Skin of body (tissue), 2 donors: ENCODE data around the gene DOK6. TPM values are rescaled to one million over a fixed set of nuclear protein-coding genes. Genes with fewer than 3 reads are reported as not detected.
A peak's percentile ranks its signal among the peaks of the same experiment; 100 is the strongest.
"Not testable (repeated sequence)": the region's sequence is repeated elsewhere in the genome, so short reads cannot be mapped to it uniquely, and the experiment has no call there.

ENCODE experiments used
- DNase-seq: peaks from one replicate; lab custom pipeline; 2025; lab: John Stamatoyannopoulos, UW
- total RNA-seq: library from RNA; depleted of rRNA; stranded (reverse); fragments of >200 nt; gene quantifications from one replicate; pipeline ENCODE4 v1.2.3, GENCODE V29; 2014

The DOK6 gene
- total RNA-seq, 1 donor from 2014 or later, result 7.0 TPM

DNA sequence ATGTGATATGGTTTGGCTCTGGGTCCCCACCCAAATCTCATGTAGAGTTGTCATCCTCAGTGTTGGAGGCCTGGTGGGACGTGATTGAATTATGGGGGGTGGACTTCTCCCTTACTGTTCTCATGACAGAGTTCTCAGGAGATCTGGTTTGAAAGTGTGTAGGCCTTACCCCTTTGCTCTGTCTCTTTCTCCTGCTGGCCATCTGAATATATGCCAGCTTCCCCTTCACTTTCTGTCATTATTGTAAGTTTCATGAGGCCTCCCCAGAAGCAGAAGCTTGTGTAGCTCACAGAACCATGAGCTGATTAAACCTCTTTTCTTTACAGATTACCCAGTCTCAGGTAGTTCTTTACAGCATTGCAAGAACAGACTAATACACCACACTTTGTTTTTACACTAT lies 222.3 kb downstream of the DOK6 start:
- no peak for DNase-seq

DNA sequence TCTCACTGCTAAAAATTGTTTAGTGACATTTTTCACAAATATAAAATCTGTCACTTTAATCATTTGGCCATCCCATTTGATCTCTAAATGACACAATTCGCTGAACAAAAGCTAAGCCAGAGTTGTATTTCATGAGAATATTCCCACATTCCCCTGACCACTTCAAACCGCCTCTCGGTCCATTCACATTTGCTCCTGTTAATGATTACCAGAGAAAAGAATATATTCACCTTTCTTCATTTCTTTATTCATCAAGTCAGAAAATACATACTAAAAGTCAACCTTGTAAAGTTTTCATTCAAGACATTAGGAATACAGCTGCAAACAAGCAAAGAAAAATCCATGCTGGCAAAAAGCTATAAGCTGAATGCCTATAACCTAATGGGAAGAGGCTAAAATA lies 225.5 kb downstream of the DOK6 start:
- no peak for DNase-seq

DNA sequence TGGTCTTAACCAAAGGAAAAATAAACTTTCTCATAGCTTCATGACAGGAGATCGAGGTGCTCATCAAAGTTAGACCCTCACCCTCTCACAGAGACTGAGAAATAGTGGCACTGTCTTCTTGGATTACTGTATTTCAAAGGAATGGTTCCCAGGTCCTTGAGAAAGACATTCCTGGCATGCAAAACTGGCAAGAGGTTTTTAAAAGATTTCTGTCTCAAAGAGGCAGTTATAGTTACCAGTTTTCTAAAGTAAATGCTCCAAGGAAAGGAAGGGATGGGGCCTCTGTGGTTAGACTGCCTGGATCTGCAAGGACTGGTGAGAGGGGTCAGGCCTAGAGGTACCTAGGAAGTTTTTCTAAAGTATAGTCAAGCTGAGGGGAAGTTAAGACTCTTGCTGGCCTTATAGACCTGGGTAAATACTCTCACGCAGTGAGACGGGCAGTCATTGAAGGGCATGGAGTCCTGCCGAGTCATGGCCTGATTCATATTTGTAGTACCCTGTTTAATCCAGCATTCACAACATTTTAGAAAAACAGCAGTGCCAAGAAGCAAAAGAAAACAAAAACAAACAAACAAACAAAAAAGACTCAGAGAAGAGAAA lies 226.1 kb downstream of the DOK6 start:
- no peak for DNase-seq

DNA sequence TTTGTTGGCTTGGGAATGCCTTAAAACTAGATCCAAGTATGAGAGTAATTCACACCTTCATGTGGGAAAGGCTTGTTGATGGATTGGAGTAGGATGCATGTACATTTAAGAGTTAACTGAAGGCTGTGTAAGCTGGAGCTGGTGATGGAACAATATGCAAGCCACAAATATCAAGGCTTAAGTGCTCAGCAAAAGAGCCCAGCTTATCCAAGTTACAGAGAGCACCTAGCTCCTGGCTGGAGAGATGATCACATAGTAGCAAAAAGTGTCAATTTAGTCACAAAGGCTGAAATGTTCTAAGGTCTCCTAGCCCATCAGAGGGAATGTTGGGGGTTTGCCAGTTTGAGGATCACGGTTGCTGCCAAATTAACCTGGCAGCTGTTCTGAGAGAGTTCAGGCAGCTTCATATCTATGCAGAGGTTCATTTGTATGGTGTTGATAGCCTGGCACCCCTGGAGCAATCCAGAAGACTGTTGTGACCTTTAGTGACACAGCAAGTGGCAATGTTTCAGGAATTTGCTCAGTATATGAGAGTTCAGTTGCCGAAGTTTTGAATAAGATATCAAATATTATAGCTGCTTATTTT lies 228.2 kb downstream of the DOK6 start:
- DNase-seq, result no peak

DNA sequence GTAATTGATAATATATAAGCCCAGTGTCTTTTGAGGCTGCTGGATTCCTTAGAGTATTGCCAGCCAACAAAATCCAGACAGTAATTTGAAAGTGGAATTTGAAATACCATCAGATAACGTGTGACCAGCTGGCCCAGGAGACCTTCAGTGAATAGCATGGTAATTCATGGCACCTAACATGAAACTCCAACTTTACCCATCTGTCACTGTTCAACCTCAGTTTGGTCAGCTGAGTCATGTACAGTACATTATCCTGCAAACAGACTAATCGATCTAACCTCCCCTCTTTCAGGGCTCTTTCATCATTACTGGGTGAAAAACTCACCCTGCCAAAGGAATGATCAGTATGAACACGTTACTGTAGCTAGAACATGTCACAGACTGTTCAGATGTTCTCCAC lies 230.6 kb downstream of the DOK6 start:
- DNase-seq, result no peak

DNA sequence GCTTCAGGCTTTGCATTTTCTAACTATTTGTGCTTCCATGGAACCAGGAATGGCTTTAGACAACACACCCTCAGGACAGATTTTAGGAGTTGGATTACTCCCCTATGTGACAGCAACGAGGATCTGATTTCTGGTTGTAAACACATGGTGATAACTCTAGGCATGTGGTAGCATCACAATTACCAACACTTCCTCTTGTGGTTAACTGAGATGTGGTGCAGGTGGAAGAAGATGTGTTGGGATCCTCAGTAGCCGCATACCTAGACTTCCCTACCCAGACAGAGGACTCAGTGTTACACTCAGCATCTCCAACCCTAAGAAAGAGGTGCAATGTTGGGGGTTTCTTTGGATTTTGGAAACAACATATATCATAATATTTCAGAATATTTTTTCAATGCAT lies 234.8 kb downstream of the DOK6 start:
- DNase-seq, result no peak

DNA sequence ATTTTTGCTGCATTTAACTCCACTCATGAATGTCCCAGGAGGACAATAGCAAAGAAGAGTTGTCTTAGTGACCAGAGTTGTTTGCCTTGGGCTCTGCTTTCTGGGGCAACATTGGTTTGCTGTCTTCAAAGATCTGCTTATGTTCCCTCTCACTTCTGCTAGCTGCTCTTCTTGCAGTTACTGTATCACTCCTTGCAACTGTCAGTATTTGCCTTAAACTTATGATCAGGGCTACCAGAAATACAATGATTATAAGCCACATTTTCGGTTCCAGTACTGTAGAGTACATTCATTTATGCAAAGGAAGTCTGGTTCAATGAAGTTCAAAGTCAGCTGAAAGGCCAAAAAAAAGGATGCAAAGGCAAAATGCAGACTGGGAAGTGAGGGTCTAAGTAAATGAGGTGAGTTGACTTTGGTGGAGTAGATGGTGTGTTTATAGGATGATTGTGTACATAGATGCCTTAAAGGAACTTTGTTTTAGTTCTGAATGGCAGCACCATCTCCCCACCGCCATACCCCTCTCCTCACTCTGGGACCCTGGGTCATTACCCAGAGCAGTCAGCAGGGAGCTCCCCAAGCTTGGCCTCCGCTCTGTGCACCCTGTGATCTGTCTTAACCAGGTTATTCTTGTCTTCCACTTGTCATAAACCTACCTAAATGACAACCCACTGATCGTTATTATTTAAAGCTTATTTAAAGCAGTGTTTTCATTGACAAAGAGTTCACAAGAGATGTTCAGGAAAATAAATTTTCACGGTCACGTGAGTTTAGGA lies 236.0 kb downstream of the DOK6 start:
- DNase-seq, result no peak

DNA sequence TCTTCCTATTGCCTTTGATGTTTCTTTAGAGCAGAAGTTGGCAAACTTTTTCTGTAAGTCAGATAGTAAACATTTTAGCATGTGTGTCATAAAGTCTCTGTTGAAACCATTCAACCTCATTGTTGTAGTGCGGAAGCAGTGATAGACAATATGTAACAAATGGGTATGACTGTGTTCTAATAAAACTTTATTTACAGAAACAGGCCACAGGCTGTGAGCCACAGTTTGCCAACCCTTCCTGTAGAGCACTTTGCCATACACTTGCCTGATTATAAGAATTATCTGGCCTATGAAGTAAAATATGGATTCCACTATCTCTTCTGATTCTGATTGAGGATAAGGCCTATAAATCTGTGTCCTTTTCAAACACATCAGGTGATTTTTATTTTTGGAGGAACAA lies 237.4 kb downstream of the DOK6 start:
- DNase-seq, result no peak

DNA sequence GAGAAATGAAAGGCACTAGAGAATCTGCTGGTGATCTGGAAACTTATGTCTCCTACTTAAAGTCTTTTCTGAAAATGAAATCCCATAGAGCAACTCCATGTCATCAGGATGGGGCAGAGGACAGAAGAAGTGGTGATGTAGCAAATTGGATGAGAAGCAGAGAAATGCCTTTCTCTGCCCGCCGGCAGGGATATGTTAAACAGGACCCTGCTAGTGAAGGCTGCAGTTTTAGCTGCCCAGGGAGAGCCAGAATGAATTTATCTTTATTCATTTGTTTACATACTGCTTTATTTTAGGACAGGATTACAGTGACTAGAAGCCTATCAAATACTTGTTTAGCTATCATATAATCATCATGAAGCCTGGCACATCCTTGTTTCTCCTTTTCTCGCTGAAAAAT lies 247.0 kb downstream of the DOK6 start:
- no peak for DNase-seq

DNA sequence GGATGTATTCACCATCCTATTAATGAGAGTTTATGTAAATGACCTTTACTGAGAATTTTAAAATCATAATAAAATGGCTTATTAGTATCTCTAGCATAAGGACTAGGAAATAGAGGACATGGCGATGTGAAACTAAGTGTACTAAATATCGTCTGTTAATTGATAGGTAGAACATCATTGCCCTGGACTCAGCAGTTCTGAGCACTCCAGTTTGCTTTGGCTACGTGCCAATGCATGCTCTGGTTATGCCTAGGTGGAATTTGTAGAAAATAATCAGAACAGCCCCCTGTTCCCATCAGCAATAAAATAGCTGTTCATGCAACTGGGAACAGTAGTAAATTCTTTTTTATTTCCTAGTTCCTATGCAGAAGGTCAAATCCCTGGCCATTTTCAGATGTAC lies 247.8 kb downstream of the DOK6 start:
- no peak for DNase-seq

DNA sequence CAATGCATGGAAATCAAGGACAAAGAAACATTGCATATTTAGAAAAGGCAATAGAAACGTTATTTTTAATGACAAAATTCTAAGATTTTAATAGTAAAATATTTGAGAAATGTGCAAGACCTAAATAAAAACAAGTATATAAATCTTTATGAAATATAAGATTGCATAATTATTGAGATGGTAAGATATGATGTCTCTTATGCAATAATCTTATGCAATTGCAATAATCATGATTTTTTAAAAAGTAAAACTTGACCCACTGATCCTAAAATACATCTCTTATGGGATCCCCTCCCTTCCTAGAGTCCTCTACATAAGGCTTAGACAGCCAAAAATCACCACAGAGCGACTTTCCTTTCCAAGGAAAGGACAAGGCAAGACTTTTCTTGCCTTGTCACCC lies 249.0 kb downstream of the DOK6 start:
- DNase-seq, result no peak

DNA sequence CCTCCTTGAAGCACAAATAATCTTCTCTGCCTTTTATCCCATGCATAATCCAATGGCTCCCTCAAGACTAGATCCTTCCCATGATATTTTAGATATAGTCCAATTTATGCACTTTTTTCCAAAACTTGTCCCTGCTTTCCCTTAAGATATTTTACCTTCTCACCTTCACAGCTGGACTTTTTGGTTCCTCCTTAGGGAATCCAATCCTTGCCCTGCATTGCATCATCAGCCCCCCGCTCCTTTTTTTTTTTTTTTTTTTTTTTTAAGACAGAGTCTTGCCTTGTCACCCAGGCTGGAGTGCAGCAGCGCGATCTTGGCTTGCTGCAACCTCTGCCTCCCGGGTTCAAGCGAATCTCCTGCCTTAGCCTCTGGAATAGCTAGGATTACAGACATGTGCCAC lies 250.6 kb downstream of the DOK6 start:
- DNase-seq, result no peak

DNA sequence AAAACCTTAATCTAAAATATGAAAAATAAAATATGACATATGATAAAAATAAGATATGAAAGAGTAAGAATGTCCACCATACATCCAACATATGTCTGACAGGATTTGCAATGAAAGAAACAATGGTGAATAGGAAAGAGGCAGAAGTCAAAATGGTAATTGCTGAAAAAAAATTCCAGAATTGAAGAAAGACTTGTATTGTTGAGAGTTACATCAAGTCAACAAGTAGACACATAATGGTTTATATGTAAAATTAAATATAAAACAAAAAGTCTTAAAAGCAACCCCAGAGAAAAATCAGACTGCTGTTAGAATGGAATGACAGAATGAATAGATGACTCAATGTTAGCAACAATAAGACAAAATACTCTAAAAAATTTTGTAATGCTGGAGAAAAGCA lies 255.1 kb downstream of the DOK6 start:
- no peak for DNase-seq

DNA sequence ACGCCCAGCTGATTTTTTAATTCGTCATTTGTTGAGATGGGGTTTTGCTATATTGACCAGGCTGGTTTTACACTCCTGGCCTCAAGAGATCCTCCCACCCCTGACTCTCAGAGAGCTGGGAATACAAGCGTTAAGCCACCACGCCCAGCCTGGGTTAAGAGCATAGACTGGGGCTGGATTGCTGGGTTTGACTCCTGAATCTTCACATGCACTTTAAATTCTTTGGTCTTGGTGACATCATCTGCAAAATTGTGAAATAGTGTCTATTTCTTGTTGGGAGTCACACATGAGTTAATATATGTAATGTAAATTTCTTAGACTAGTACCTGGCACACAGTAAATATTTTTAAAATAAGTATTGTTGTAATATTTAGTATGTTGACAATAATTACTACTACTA lies 257.4 kb downstream of the DOK6 start:
- no peak for DNase-seq

DNA sequence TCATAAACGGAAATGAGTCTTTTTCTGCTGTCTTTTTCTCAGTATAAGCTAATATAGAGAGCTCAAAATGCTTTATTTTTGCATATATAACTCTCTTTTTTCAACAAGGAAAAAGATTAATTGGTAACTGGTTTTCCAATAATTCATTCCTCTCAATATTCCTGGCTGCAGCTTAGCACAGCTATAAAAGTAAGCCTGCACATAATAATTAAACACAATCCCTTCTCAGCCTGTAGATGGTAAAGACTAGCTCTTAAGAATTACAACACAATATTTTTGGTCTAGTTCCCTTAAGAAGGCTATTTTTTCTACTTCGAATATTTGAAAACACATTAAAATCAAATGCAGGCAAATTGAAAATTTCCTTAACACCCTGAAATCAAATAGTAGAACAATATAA lies 258.0 kb downstream of the DOK6 start:
- DNase-seq, result peak; percentile 7

DNA sequence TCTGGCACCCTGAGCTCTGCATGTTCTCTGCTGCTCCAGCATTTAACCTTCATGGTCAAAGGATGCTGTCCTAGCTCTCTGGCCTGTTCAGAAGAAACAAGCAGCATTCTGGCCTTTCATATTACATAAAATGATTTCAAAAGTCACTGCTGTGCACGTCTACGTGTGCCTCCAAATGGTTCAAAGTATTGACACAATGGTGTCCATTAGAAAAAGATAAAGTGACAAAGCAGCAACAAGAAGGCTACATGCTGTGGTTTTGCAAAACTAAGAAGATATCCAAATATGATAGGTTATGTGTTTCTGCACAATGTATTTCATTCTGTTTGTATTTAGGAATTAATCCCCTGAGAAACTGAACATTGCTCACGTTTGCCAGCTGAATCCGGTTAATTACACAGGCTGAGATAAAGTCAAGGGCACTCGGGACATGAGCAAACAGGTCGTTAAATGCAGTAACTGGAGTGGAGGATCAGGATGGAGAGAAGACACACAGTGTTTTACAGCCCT lies 258.5 kb downstream of the DOK6 start:
- no peak for DNase-seq

DNA sequence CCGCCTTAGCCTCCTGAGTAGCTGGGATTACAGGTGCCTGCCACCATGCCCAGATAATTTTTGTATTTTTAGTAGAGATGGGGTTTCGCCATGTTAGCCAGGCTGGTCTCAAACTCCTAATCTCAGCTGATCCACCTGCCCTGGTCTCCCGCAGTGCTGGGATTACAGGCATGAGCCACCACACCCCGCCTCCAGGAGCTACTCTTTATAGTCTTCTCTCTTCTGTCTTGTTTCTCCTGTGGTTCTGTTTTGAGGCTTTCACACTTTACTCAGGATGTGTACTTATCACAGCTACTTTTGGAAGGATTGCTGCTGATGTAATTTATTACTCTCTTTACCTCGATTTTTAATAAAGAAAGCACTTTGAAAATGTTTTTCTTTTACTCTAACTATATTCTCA lies 261.4 kb downstream of the DOK6 start:
- DNase-seq, result not testable (repeated sequence)

DNA sequence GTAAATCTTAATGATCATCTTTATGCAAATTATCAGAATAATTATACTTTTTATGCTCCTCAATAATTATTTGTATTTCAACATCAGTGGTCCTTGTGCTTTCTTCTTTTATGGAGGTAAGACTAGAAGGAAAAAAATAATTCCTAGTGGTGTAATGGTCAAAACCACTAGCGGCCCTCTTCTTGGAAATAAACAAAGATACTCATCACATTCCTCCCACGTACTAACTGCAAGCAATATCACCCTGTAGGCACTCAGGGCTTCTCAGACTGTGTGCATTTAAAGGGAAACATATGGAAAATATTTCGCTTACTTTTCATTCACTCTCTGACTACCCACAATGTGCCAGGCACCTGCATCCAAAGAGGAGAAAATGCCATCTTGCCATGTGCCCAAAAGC lies 263.7 kb downstream of the DOK6 start:
- no peak for DNase-seq

DNA sequence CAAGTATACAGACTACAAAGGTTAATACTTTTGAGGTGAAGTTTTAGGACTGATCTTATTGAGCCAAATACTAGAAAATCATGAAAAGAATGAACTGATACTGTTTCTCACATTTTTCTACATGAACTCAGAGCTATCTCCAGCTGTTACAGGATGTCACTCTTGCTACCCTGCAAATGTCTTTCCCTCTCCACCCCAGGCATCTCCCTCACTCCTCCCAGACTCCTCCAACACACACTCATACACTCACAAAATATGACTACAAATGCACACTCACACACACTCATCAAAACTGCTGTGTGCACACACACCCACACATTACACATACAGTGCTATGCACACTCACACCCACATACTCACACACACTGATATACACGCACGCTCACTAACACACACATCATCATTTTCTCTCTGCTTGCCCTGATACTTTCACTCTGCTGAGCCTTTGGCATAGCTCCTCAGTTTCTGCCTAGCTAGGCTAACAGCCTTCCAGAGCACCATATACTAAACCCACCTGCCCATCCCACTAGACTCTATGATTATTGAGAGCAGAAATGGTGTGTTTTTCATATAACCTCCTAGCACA lies 273.7 kb downstream of the DOK6 start:
- no peak for DNase-seq

DNA sequence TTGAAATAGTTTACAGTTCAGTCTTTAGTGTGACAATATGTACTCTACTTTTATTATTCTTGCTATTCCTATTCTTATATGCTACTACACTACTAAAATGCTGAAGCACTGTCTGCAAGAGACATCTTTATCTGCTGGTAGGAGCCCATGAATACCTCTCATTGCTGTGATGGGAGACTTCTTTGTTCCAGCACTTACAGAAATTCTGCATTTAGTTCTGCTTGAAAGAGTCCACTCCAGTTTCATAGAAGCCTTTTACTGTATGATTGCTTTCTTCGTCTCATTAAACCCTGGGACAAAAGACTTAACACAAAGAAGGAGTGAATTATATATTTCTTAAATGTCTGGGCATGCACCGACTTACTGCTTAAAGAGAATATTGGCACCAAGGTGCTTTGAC lies 274.3 kb downstream of the DOK6 start:
- no peak for DNase-seq

DNA sequence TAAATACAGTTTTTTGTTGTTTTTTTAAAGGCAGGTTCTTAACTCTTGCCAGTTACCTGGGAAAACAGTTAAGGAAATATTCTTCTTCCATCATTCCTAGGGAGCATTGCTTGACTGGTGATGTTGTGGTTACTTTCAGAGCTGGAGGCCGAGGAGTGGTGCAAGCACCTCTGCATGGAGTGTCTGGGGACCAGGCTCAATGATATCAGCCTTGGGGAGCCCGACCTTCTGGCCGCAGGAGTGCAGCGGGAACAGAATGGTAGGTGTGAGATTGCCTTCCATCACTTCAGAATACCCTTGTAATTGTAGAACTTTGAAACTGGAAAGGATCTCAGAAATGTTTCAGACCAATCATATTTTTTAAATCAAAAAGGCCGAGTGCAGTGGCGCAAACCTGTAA lies 276.9 kb downstream of the DOK6 start:
- no peak for DNase-seq

DNA sequence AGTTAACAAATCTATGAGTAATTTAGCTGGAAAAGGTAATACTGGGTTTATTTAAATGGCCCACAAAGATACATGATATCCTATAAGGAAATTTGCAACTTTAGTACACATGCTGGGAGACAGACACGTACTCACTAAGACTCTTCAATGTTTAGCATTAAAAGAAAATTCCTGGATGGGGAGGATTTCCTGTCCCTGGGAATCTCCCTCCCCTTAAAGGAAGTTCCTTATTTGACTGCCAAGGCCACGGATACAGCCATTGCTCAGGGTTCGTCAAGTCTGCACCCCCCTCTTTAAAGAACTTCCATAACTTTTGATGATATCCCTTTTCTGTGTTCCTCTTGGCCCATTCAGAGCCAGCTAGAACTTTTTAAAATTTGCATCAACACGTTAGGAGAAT lies 279.4 kb downstream of the DOK6 start:
- DNase-seq, result no peak

DNA sequence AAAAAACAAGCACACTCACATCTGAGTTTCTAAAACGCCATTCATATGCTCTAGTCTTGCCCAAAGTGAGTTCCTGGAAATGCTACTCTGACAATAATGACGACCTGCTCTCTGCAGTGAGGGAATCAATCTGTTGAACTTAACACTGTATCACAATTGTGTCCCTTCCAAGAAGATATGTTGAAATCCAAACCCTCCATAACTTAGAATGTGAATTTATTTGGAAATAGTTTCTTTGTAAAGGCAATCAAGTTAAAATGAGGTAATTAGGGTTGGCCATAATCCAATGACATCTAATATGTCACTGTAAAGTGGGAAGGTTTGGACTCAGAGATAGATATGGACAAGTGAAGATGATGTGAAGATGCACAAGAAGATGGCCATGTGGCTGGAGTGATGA lies 282.5 kb downstream of the DOK6 start:
- no peak for DNase-seq
